Right lung (tissue), 10 donors: ENCODE results near the gene CBFB. TPM values are rescaled to one million over a fixed set of nuclear protein-coding genes. Genes with fewer than 3 reads are reported as not detected.
"Not testable (repeated sequence)": the region's sequence is repeated elsewhere in the genome, so short reads cannot be mapped to it uniquely, and the experiment has no call there.

Experiments used
- DNase-seq, 2 donors: peaks; one replicate each; pipeline ENCODE4 v3.0.0-alpha.2; 2013
- long read RNA-seq, 8 donors: transcript quantifications; one replicate each; lab custom pipeline, GENCODE V29; 2026
- polyA plus RNA-seq, 5 donors: library from polyadenylated mRNA; unstranded; fragments of 120-200 nt; gene quantifications; one replicate each; pipeline versions ENCODE4 v1.2.1 to v1.2.3, GENCODE V29; 2013; ENCODE audit warnings: inconsistent platforms in 1 of 5, low replicate concordance in 1 of 5; ENCODE audit not compliant: insufficient read length in 5 of 5, insufficient read depth in 1 of 5

CBFB gene
- polyA plus RNA-seq, result 10 to 100 TPM; 55.5 to 65.8 (median 61.0) TPM
- long read RNA-seq, donor 1, transcript CBFB-201 (6 exons, 3,136 nt), result major isoform, 9 of 77 reads
- long read RNA-seq, donor 1, transcript CBFB-202 (6 exons, 2,971 nt), result minor isoform, 6 of 77 reads
- long read RNA-seq, donor 1, partial matches to known transcripts, result 61 of 77 reads
- long read RNA-seq, donor 1, other reads (novel, unspliced or antisense), result 0 of 77 reads
- long read RNA-seq, donor 2, transcript CBFB-202 (6 exons, 2,971 nt), result major isoform, 6 of 10 reads
- long read RNA-seq, donor 2, partial matches to known transcripts, result 0 of 10 reads
- long read RNA-seq, donor 2, other reads (novel, unspliced or antisense), result 0 of 10 reads
- long read RNA-seq, donor 3, transcript CBFB-201 (6 exons, 3,136 nt), result major isoform, 5 of 9 reads
- long read RNA-seq, donor 3, partial matches to known transcripts, result 0 of 9 reads
- long read RNA-seq, donor 3, other reads (novel, unspliced or antisense), result 0 of 9 reads
- long read RNA-seq, donor 4, transcript CBFB-201 (6 exons, 3,136 nt), result major isoform, 6 of 8 reads
- long read RNA-seq, donor 4, partial matches to known transcripts, result 0 of 8 reads
- long read RNA-seq, donor 4, other reads (novel, unspliced or antisense), result 0 of 8 reads
- long read RNA-seq, donor 5, transcript CBFB-201 (6 exons, 3,136 nt), result major isoform, 5 of 11 reads
- long read RNA-seq, donor 5, partial matches to known transcripts, result 0 of 11 reads
- long read RNA-seq, donor 5, other reads (novel, unspliced or antisense), result 0 of 11 reads
- long read RNA-seq, donor 6, transcript CBFB-201 (6 exons, 3,136 nt), result major isoform, 7 of 10 reads
- long read RNA-seq, donor 6, partial matches to known transcripts, result 0 of 10 reads
- long read RNA-seq, donor 6, other reads (novel, unspliced or antisense), result 0 of 10 reads
- long read RNA-seq, donor 7, transcript CBFB-201 (6 exons, 3,136 nt), result major isoform, 11 of 20 reads
- long read RNA-seq, donor 7, transcript CBFB-202 (6 exons, 2,971 nt), result minor isoform, 8 of 20 reads
- long read RNA-seq, donor 7, partial matches to known transcripts, result 0 of 20 reads
- long read RNA-seq, donor 7, other reads (novel, unspliced or antisense), result 0 of 20 reads
- long read RNA-seq, donor 8, partial matches to known transcripts, result 0 of 3 reads
- long read RNA-seq, donor 8, other reads (novel, unspliced or antisense), result 0 of 3 reads

DNA sequence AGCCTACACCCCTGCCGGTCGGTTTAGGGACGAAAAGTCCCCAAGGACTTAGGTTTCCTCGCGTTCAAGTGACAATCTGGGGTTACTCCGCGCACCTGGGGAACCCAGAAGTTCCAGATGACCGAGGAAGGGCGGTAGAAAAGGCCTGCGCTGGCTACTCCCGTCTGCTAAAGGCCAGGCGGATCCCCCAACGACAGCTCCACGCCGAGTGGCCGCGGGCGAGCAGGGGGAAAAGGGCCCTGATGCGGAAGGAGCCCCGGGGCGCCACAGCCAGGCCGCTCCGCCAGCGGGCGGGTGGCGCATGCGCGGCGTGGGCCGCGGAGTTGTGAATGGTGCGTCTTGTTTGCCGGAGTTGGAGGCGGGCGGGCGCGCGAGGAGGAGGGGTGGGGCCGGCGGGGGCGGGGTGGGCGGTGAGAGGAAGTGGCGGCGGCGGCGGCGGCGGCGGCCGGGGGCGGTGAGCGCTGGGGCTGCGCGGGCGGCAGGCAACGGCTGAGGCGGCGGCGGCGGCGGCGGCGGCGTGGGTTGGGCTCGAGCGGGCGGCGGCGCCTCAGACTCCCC, at the start of gene CBFB:
Gene CBFB (plus strand): TSS at position 454 of the 558 bp plus-strand sequence. CDS start 259 bp downstream, outside the sequence.
- peak; percentile 90 to 93 for DNase-seq

DNA sequence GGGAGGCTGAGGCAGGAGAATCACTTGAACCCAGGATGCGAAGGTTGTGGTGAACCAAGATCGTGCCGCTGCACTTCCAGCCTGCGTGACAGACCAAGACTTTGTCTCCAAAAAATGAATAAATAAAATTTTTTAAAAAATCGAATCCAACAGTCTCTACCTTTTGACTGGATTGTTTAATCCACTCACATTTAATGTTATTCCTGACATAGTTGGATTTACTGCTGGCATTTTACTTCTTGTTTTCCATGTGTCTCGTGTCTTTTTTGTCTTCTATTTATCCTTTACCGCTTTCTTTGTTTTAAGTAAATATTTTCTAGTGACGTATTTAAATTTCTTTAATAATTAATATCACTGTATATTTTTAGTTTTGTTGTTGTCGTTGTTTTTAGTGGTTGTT, 45.9 kb upstream of the CBFB start:
- no peak for DNase-seq

DNA sequence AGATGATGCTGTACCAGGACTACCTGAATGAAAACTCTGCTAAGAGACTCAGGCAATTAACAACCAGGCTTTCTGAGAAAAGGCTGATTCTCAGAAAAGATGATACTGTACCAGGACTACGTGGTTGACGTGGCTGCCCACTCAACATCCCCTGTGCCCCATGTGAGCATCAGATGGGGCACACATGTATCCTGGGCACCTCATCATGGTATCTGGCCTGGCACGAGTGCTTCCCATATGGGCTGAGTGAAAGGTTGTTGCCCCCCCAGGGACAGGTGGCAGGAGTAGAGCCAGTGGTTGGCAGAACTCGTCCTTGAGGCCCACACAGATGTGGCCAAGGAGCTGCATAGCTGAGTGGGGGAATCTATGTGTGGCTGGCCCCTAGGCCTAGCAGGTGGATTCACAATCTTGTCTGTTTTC, 44.0 kb upstream of the CBFB start:
- DNase-seq, result no peak

DNA sequence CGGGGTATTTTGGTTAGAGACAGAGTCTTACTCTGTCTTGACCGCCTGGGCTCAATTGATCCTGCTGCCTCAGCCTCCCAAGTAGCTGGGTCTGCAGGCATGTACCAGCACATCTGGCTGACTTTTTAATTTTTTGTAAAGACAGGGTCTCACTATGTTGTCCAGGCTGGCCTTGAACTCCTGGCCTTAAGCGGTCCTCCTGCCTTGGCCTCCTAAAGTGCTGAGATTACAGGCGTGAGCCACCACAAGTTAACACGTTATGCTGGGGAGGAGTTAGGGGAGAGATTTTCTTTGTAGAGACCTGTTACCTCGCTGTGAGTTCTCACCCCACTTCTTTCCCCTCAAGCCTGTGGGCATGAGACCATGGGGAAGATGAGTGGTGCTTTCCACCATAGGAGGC, 42.4 kb upstream of the CBFB start:
- no peak for DNase-seq

DNA sequence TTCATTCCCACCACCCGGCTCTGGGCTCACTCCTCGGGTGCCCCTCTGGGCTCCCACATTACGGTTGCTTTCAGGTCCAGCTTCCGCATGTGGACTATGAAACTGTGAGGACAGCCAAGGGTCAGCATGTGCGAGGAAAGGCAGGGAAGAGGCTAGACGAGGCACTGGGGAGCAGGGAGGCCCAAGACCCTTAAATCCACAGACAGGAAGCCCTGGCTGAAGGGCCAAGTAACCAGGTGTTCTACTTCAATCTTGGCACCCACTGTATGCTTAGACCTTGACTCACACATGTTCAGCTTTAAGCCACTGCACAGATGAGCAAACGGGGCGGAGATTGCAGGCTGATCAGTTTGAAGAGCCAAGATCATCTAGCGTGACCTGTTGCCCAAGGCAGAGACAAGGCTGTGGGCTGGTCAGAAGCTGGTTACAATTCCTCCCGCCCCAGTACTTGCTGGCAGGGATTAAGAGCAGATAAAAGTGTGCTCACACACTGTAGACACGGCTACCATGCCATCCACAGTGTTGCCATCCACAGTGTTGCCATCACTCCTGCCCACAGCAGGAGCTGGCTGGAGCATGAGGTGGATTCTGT, 40.7 kb upstream of the CBFB start, which contains the start of gene CES4A:
Gene CES4A (plus strand): TSS at position 393 of the 592 bp plus-strand sequence. CDS start 184 bp downstream, at position 577.
- no peak for DNase-seq

DNA sequence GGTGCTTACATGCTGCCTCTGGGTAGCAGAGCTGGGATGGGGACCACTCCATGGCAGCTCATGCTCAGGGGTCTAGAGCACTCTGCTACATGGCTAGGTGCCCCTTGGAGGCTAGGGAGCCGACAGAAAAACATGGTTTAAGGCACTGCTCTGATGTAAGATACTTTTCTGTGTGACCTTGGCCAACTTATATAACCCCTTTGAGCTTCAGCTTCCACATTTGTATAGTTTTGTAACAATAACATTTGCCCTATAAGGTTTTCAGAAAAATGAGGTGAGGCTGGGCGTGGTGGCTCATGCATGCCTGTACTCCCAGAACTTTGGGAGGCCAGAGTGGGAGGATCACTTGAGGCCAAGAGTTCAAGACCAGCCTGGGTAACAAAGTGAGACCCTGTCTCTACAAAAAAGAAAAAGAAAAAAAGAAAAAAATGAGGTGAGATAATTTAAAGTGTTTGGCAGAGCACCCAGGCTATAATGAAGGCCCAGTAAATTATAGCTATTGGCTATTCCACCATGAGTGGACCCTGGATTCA, 37.3 kb upstream of the CBFB start:
- DNase-seq, result no peak

DNA sequence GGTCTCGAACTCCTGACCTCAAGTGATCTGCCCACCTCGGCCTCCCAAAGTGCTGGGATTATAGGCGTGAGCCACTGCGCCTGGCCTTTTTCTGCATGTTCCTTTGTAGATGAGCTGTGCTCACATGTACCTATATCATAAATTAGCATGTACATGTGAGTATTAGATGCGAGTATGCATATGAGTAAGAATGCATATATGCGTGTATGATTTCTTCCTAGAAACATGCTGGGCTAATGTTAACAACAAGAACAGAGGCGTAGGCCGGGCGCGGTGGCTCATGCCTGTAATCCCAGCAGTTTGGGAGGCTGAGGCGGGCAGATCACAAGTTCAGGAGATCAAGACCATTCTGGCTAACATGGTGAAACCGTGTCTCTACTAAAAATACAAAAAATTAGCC, 35.4 kb upstream of the CBFB start:
- not testable (repeated sequence) for DNase-seq

DNA sequence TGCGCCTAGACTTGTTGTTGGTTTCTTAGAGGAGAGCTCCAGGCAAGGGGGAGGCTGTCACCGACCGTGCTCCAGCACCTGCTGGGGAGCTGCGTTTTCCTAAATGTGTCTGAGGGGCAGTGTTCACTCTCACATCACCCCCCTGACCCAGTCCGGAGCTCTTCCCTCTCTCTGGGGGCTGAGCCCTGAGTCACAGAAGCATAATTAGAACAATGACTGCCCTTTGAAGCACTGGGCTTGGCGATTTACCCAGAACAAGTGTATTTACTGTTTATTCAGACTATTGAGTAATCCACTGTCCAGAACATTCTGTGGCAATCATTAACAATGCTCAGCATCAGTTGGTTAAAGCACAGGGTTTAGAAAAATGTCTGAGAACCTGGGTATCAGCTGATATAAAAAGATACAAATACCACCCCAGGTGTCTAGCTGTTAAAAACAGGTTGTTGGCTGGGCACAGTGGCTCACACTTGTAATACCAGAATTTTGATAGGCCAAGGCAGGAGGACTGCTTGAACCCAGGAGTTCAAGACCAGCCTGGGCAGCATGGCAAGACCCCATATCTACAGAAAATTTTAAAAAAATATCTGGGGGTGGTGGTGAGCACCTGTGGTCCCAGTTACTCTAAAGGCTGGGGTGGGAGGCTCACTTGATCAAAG, 32.5 kb upstream of the CBFB start:
- DNase-seq, result no peak

DNA sequence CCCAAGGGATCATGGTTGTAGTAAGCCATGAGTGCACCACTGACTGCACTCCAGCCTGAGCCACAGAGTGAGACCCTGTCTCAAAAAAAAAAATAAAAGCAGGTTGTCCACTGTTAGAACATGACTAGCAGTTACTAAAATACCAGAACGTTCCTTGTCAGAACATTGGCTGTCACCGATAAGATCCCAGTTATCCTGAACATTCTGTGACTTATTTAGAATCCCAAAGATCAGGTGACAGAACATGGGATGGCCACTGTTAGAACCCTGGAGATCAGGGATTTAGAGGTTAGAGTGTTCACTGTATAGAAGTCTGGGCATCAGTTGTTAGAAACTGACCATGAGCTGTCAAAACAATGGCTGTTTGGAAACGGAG, 32.0 kb upstream of the CBFB start:
- no peak for DNase-seq

DNA sequence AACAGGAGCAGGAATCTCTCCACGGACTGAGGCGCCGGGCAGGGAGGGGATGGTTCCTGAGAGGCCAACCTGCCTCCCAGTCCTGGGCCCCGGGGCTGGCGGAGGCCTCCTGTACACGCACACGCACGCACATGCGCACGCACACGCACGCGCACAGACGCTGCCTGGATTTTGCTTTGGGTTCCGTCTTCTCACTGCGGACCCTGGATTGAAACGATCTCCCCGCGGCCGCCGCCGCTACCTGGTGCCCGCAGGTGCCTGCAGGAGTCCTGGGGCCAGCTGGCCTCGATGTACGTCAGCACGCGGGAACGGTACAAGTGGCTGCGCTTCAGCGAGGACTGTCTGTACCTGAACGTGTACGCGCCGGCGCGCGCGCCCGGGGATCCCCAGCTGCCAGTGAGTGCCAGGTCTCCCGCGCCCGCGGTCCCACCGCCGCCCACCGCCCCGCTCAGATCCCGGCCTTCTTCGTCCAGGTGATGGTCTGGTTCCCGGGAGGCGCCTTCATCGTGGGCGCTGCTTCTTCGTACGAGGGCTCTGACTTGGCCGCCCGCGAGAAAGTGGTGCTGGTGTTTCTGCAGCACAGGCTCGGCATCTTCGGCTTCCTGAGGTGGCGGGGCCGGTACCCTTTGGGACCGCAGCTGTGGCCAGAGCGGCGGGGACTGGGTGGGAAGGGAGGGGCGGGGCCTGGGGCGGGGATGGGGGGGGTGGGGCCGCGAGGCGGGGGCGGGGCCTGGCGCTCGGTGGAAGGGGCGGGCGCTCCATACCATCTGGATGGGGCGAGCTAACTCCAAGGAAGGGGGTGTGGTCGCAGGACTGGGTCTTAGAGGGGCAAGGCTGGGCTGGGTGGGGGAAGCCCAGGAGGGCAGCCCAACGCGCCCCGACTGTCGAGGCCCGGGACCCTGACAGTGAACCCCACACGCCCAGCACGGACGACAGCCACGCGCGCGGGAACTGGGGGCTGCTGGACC, 28.3 kb upstream of the CBFB start:
- DNase-seq, result no peak

DNA sequence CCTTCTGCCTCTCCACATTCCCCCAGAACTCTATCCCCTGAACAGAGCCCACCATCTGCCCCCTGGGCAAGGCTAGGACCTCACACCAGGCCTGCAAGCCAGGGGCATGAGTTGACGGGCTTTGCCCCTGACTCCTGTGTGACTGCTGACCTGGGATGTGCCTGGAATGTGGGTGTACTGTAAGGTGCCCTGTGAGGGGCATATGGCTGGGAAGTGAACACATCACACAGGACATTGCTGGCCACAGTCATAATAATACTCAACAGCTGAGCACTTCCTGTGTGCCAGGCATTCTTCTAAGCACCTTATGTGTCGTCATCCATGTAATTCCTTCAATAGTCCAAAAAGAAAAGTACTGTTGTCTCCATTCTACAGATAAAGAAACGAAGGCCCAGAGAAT, 27.2 kb upstream of the CBFB start:
- no peak for DNase-seq

DNA sequence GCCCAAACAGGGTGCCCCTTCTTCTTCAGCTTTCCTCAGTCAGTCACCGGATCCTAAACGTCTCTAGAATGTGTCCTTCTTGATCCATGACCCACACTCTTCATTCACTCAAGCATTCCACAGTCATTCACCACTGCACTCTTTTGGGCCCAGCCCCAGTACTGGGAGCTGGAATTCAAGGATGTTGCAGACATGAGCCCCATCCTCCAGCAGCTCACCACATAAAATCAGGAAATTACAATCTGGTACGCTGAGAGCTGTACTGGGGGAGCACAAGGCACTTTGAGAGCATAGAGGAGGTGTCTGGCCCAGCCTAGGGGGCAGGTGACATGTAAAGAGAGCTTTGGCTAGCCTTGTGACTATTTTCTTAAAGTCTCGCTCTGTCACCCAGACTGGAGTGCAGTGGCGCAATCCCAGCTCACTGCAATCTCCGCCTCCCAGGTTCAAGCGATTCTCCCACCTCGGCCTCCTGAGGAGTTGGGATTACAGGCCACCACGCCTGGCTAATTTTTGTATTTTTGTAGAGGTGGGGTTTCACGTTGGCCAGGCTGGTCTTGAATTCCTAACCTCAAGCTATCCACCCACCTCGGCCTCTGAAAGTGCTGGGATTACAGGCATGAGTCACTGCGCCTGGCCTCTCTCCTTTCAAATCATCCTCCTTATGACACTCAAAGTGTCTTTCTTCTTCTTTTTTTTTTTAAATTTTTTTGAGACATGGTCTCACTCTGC, 21.9 kb upstream of the CBFB start:
- no peak for DNase-seq

DNA sequence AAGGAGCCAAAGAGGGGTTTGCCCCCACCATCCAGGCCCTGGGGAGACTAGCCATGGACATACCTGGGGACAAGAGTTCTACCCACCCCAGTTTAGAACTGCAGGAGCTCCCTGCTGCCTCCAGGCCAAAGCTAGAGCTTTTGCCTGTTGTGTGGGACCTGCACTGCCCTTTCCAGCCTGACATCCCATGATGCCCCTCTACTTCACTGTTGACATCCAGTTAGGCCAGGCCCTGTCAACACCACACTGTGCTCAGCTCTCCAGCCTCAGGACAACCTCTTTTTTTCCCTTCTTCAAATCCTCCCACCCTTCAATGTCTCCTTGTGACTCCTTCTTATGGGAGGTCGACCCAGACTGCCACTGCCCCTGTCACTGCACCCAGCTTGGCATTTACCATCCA, 19.8 kb upstream of the CBFB start:
- no peak for DNase-seq

DNA sequence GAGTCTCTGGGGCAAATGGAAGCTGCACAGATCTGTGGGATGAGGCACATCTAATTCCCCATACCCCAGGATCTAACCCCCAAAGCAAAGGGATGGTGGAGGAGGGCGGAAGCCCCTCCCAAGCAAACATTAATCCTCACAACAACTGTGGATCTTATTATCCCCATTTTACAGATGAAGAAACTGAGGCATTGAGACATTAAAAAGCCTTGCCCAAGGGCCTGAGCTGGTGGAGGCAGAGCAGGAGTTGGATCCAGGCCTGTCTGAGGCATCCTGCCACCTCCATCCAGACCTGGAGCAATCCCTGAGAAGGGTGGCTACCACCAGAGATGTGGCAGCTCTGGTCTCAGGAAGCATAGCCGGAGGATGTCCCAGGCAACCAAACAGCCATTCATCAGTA, 17.7 kb upstream of the CBFB start:
- no peak for DNase-seq

DNA sequence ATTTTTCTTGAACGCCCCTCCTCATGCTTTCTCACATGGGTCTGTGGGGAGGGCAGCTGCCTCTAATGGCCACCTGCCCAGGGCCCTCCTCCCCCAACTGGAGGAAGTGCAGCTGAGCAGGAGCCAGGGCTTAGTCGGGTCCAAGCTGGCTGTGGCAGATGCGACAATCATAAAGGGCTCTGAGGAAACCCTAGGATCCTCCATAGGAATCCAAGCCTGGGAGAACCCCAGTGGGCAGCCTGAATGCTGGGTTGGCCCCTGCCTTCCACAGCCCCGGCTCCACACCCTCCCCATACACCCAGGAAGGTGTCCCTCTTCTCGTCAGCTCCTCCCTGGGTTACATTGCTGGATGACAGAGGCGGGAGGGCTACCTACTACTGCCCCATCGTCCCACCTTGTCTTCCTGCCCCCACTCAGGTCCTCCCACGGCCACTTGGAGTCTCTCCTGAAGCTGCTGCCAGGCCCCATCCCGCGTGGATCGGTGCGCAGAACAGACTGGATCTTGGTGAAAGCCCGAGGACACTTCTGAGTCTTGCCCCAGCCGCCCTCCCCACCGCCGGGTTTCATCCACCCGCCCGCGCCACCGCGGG, 15.6 kb upstream of the CBFB start:
- DNase-seq, result no peak

DNA sequence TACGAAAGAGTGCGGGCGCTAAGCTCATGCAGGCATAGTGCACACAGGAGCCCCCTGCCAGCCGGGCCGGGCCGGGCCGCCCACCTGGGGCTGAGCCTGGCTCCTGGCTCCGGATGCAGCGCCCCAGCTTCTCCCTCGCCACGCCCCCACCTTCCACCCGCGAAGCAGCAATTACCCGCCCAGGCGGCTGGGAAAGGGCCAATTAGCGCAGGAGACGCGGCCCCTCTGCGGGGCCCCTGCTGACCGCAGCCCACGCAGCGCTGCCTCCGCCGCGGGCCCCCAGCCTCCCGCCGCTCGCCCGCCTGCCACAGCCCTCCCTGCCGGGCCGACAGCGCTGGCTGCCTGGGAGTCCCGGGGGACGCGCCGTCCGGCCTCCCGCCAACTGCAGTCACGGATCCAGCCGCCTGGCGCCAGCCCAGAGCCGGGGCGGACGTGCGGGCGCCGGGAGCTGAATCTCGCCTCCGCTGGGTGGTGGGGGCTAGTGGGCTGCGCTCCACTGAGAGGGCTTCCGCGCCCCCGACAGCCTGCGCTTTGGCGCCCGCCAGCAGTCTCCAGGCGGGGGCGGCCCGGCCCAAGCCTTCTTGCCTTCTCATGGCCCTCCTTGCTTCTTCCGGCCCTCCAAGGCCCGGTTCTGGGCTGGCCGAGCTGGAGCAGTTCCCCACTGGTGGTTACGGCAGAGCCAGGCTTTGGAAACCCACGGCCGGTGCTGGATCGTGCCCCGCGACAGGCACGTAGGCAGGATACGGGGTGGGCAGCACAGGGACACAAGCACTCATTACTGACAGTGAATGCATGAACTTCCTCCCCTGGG, 14.9 kb upstream of the CBFB start:
- DNase-seq, result peak; percentile 87 to 88

DNA sequence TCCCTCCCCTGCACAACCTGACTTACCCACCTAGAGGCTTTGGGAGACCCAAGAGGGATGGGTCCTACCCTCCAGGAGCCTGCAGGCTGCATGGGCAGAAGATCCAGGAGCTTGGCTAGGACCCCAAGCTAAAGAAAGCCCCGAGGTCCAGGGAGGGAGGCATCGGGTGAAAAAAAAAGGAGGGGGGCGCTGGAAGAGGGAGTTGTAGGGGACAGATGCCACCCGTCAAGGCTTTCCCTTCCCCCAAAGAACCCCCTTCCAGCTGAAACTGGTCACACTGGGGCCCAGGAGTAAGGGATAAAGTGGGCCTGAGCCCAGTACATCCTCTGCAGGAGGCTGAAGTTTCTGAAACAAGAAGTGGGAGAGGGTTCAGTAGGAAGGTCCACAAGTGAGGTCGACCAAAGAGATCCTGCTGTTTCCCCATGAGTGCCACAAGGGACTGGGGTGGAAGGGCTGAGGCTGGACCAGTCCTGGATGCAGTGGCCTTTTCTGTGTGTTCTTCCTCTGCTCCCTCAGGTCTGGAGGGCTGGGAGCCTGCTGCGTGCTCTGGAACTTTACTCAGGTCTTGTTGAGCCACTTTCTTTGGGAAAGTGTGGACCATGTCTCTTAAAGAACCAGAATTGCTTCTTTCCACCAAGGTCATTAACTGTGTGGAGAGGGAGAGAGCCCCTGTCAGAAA, 14.2 kb upstream of the CBFB start:
- no peak for DNase-seq
